SK-N-SH treated with all-trans-retinoic acid at 6 μM for 48 hours (cell line): ENCODE results near the gene RNF19B.

Experiments
- ZFP3 ChIP-seq: fragments of 250-450 bp; sonication (Bioruptor Pico); IDR thresholded peaks from 2 replicates; pipeline ENCODE4 v1.5.0; 2020; ENCODE audit warnings: mild to moderate bottlenecking, moderate library complexity
- ZNF8 ChIP-seq: fragments of 450-650 bp; formaldehyde crosslinking; IDR thresholded peaks from 2 replicates; pipeline ENCODE4 v1.5.0; 2020; ENCODE audit warnings: mild to moderate bottlenecking, moderate library complexity

DNA sequence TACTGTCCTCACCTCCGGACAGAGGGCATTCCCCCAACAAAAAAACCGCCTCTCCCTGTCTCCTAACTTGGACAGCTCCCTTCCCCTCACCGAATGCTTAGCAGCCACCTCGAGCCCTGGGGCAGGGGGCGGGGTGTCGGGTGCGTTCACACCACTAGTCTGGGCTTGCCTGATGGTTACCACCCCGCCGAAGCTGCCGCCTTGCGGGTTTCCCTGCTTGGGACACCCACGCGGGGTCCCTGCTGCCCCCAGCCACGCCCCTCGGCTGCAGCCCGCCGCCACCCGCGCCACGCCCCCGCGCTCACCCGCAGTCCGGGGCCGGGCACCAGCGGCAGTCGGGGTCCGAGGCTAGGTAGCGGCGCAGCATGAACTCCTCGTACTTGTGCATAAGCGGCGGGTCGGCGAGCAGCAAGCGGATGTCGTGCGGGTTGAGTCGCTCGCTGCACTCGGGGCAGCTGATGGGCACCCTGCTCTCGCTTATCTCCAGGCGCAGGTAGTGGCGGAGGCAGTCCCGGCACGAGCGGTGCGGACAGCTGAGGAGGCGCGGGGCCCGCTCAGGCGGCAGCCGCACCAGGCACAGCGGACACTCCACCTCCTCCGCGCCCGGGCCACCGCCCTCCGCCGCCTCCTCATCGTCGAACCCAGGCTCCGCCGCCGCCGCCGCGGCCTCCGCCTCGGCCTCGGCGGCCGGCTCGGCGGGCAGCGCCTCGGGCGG, 706 bp downstream of the RNF19B start:
- TF ChIP-seq ZFP3 (CRISPR knock-in tag) = no peak
- TF ChIP-seq ZNF8 = no peak
